ENCODE data around the gene TXK.

Gene TXK

DNA sequence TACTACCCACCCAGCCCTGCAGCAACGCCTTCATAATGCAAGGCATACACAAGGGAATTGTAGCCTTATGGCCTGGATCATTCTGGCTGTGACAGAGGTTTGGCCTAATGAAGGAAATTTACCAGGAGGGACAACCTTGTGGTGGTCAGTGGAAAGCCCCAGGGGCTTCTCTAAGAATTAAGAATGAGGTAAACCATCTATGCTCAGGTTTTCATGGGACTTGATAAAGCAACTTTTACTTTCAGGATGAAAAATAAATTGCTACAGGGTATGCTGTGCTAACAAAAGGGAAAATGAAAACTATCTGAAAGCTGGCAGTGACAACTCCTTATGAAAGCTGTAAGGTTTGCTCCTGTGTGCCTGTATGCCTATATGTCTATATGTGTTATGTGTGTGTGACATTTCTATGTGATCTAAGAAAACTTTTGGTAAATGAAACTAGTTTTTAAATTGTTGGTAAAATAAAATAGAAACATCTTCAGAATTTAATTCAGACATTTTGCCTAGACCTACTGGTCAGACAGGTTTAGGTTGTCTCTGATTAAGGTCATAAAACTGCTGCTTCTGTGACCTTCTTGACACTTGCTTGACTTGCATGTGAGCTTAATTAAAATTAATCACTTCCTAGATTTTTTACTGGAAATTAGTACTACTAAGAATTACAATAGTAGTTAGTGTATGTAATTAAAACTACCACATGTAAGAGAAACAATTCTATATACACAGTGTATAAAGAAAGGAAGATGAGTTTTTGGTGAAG is 19.9 kb upstream of the TXK start:
- Histone ChIP-seq H3K27me3 (ENCODE audit: insufficient read depth, poor library complexity, severe bottlenecking) (no peaks in the 10 kb centered on the region), H3K27ac (ENCODE audit: poor library complexity, severe bottlenecking) (no peak overlapping the region), H3K9me3 (ENCODE audit: severe bottlenecking) (peaks cover 4% of the 10 kb centered on the region), H3K4me3 (ENCODE audit: severe bottlenecking) (no peak overlapping the region), H3K4me1 (ENCODE audit: insufficient read depth, poor library complexity, severe bottlenecking) (no peaks in the 10 kb centered on the region), H3K36me3 (ENCODE audit: low read depth) (no peaks in the 10 kb centered on the region)
- DNase-seq (ENCODE audit: low spot score), result no peak
- TF ChIP-seq, protein P1, sequence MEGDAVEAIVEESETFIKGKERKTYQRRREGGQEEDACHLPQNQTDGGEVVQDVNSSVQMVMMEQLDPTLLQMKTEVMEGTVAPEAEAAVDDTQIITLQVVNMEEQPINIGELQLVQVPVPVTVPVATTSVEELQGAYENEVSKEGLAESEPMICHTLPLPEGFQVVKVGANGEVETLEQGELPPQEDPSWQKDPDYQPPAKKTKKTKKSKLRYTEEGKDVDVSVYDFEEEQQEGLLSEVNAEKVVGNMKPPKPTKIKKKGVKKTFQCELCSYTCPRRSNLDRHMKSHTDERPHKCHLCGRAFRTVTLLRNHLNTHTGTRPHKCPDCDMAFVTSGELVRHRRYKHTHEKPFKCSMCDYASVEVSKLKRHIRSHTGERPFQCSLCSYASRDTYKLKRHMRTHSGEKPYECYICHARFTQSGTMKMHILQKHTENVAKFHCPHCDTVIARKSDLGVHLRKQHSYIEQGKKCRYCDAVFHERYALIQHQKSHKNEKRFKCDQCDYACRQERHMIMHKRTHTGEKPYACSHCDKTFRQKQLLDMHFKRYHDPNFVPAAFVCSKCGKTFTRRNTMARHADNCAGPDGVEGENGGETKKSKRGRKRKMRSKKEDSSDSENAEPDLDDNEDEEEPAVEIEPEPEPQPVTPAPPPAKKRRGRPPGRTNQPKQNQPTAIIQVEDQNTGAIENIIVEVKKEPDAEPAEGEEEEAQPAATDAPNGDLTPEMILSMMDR (IDR thresholded peaks at IDR 0.05; ENCODE audit: poor library complexity, severe bottlenecking), result no peak
- ATAC-seq (ENCODE audit: low read depth), result no peak

DNA sequence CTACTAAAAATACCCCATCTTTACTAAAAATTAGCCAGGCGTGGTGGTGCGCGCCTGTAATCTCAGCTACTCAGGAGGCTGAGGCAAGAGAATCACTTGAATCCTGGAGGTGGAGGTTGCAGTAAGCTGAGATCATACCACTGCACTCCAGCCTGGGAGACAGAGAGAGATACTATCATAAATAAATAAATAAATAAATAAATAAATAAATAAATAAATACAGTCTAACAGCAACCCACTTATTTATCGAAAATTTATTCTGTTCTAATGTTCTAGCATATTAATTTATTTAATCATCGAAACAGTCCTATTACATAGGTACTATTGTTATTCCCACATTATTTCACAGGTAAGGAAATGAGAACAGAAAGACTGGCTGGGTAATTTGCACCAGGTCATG is 18.2 kb upstream of the TXK start:
- Histone ChIP-seq H3K36me3 (ENCODE audit: low read depth) (no peaks in the 10 kb centered on the region), H3K4me3 (ENCODE audit: severe bottlenecking) (no peak overlapping the region), H3K4me1 (ENCODE audit: insufficient read depth, poor library complexity, severe bottlenecking) (no peaks in the 10 kb centered on the region), H3K9me3 (ENCODE audit: severe bottlenecking) (peaks cover 4% of the 10 kb centered on the region), H3K27ac (ENCODE audit: poor library complexity, severe bottlenecking) (no peak overlapping the region), H3K27me3 (ENCODE audit: insufficient read depth, poor library complexity, severe bottlenecking) (no peaks in the 10 kb centered on the region)
- ATAC-seq (ENCODE audit: low read depth) (no peak), DNase-seq (ENCODE audit: low spot score) (no peak)
- TF ChIP-seq, protein P1 (IDR thresholded peaks at IDR 0.05; ENCODE audit: poor library complexity, severe bottlenecking), result no peak

GRCh38 chr4:48149827-48150370 is 15.8 kb upstream of the TXK start:
- ATAC-seq (ENCODE audit: low read depth), result no peak
- Histone ChIP-seq H3K9me3 (ENCODE audit: severe bottlenecking) (peaks cover 4% of the 10 kb centered on the region), H3K27ac (ENCODE audit: poor library complexity, severe bottlenecking) (no peak overlapping the region), H3K36me3 (ENCODE audit: low read depth) (no peaks in the 10 kb centered on the region), H3K4me1 (ENCODE audit: insufficient read depth, poor library complexity, severe bottlenecking) (no peaks in the 10 kb centered on the region), H3K4me3 (ENCODE audit: severe bottlenecking) (no peak overlapping the region), H3K27me3 (ENCODE audit: insufficient read depth, poor library complexity, severe bottlenecking) (no peaks in the 10 kb centered on the region)
- DNase-seq (ENCODE audit: low spot score), result no peak
- TF ChIP-seq, protein P1 (IDR thresholded peaks at IDR 0.05; ENCODE audit: poor library complexity, severe bottlenecking), result no peak

DNA sequence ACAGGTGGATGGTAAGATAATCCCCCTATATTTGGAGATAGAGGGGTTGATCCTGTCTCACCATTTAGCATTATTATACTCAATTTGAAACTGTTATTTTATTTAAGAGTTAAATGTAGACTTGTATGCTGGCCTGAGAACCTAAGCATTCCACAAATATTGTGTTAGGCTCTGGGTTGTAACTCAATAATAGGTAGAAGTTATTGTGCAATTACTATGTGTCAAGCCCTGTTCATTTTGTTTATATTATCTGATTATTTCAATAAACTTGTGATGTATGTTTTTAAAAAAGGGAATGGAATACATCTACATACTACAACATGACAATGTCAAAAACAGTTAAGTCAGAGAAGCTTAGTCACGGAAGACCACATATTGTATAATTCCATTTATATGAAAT is 13.6 kb upstream of the TXK start:
- H3K4me1 ChIP-seq (ENCODE audit: insufficient read depth, poor library complexity, severe bottlenecking), result no peaks in the 10 kb centered on the region
- TF ChIP-seq, protein P1 (IDR thresholded peaks at IDR 0.05; ENCODE audit: poor library complexity, severe bottlenecking), result no peak
- no peaks in the 10 kb centered on the region for H3K36me3 ChIP-seq (ENCODE audit: low read depth)
- no peak overlapping the region for H3K4me3 ChIP-seq (ENCODE audit: severe bottlenecking)
- no peaks in the 10 kb centered on the region for H3K27me3 ChIP-seq (ENCODE audit: insufficient read depth, poor library complexity, severe bottlenecking)
- ATAC-seq (ENCODE audit: low read depth) (no peak), DNase-seq (ENCODE audit: low spot score) (no peak)
- H3K9me3 ChIP-seq (ENCODE audit: severe bottlenecking), result no peaks in the 10 kb centered on the region
- no peak overlapping the region for H3K27ac ChIP-seq (ENCODE audit: poor library complexity, severe bottlenecking)

DNA sequence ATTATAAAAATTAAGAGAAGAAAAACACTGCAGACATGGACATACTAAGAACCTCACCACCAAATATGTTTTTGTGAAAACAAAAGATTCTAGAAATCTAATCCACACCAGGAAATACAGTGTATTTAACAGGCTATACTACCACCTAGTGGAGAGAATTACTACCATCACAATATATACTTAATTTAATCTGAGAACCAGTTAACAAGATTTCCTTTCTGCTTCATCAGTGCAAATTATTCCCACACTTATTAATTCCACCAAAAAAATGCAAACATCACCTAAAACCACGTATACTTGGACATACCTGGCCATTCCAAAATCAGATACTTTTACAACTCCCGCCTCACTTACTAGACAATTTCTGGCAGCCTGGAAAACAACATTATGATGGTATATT is 7.0 kb upstream of the TXK start:
- Histone ChIP-seq H3K36me3 (ENCODE audit: low read depth) (no peaks in the 10 kb centered on the region), H3K27ac (ENCODE audit: poor library complexity, severe bottlenecking) (no peak overlapping the region), H3K4me1 (ENCODE audit: insufficient read depth, poor library complexity, severe bottlenecking) (no peaks in the 10 kb centered on the region), H3K27me3 (ENCODE audit: insufficient read depth, poor library complexity, severe bottlenecking) (no peaks in the 10 kb centered on the region), H3K9me3 (ENCODE audit: severe bottlenecking) (no peaks in the 10 kb centered on the region), H3K4me3 (ENCODE audit: severe bottlenecking) (no peak overlapping the region)
- TF ChIP-seq, protein P1 (IDR thresholded peaks at IDR 0.05; ENCODE audit: poor library complexity, severe bottlenecking), result peak; percentile 76
- no peak for DNase-seq (ENCODE audit: low spot score)
- peak; percentile 65 for ATAC-seq (ENCODE audit: low read depth)

Measured in RWPE2 (cell line).